ENCODE results near the gene DNASE2B.

DNASE2B gene

GRCh38 chr1:84452436-84452835 lies 54.2 kb downstream of the DNASE2B start:
- DNase-seq (ENCODE audit: low spot score): no peak

- DNase-seq (ENCODE audit: low spot score): no peak
These were observed 63.8 kb downstream of the DNASE2B start for GRCh38 chr1:84462118-84462517.
